Measurements from ENCODE around the gene LY6G5C.

- TF ChIP-seq CTCF (IDR thresholded peaks at IDR 0.05; ENCODE audit: insufficient read depth, low read depth, low read length) = no peak
- no peak for TF ChIP-seq EZH2 (IDR thresholded peaks at IDR 0.05; ENCODE audit: insufficient read depth, low read length)
Measured at GRCh38 chr6:31665501-31666336, 15.1 kb downstream of the LY6G5C start, which contains the start of gene CSNK2B.
